MM.1S (cell line): ENCODE data around the gene PIP4K2A.

Source experiments
- EZH2phosphoT487 ChIP-seq: fragments of 300-600 bp; sonication (generic); IDR thresholded peaks from 2 replicates; pipeline ENCODE4 v1.6.1; 2018; ENCODE audit warnings: antibody characterized with exemption, low read length
- TF ChIP-seq, protein P1 (sequence below): fragments of 300-600 bp; sonication (generic); IDR thresholded peaks from 2 replicates; pipeline ENCODE4 v1.5.1; 2016; ENCODE audit warnings: antibody characterized with exemption, low read length, mixed read lengths

DNA sequence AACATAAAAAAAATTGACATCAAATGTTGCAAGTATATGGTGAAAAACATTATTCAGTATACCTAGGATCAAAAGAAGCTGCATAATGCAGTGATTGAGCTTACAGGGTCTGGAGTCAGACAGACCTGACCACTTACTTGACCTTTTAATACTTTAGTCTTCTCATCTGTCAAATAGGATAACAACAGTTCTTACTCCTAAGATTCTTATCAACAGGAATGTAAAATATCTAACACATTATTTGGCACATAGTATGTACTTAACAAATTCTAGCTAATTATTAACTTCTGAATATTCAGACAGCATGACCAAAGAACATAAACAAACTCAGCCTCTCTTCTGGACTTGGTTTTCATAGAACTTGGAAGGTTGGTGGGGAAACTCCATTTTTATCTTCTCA, 45.6 kb upstream of the PIP4K2A start:
- TF ChIP-seq, protein P1, sequence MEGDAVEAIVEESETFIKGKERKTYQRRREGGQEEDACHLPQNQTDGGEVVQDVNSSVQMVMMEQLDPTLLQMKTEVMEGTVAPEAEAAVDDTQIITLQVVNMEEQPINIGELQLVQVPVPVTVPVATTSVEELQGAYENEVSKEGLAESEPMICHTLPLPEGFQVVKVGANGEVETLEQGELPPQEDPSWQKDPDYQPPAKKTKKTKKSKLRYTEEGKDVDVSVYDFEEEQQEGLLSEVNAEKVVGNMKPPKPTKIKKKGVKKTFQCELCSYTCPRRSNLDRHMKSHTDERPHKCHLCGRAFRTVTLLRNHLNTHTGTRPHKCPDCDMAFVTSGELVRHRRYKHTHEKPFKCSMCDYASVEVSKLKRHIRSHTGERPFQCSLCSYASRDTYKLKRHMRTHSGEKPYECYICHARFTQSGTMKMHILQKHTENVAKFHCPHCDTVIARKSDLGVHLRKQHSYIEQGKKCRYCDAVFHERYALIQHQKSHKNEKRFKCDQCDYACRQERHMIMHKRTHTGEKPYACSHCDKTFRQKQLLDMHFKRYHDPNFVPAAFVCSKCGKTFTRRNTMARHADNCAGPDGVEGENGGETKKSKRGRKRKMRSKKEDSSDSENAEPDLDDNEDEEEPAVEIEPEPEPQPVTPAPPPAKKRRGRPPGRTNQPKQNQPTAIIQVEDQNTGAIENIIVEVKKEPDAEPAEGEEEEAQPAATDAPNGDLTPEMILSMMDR = no peak
- TF ChIP-seq EZH2phosphoT487 = no peak
